Neuron (in vitro differentiated cells): ENCODE measurements around the gene EXOC7.
"Not testable (repeated sequence)": the region's sequence is repeated elsewhere in the genome, so short reads cannot be mapped to it uniquely, and the experiment has no call there.

Experiments
- H2AFZ ChIP-seq: one replicate; pipeline ENCODE4 v1.6.1; 2013; ENCODE audit warnings: low read depth, mild to moderate bottlenecking, inconsistent platforms, low read length, moderate library complexity
- H3K27me3 ChIP-seq: one replicate; pipeline ENCODE4 v1.6.1; 2013; ENCODE audit warnings: low read length; ENCODE audit not compliant: insufficient read depth
- H3K36me3 ChIP-seq: one replicate; pipeline ENCODE4 v1.6.1; 2013; ENCODE audit warnings: low read length; ENCODE audit not compliant: insufficient read depth
- H3K4me1 ChIP-seq: one replicate; pipeline ENCODE4 v1.6.1; 2013; ENCODE audit warnings: low read length; ENCODE audit not compliant: insufficient read depth
- H3K4me3 ChIP-seq: 2 replicates; pipeline ENCODE4 v1.5.1; 2013; ENCODE audit warnings: mild to moderate bottlenecking, low read length, moderate library complexity
- H3K9me3 ChIP-seq: one replicate; pipeline ENCODE4 v1.6.1; 2013; ENCODE audit warnings: low read length

The EXOC7 gene

DNA sequence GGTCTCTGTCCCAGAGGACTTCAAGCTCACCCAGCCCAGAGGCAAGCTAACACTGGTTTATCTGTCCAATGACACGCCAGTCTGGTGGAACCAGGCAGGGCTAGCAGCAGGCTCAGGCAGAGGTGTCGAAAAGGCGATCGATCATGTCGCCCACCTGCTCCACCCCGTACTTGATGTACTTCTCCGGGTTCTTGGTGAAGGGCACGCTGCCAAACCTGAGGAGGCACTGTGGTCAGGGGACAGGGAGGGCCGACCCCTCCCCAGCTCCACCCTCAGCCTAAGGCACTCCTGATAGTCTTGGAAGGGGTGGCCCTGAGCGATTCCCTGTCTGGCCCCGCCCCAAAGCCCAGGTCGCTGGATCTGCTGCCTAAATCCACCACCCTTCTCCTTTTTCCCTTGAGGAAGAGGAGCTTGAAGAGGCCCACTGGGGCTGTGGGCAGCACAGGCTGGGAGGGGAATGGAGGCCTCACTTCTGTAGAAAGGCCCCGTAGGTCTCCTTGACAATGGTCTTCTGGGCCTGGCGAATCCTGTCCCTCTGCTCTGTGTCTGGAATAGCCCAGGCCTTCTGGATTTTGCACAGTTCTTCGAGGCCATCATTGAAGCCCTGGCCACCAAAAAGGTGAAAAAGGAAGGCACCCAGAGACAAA lies 19.9 kb downstream of the EXOC7 start:
- Histone ChIP-seq H3K36me3 (peaks cover 60% of the 10 kb centered on the region), H3K9me3 (no peaks in the 10 kb centered on the region)

DNA sequence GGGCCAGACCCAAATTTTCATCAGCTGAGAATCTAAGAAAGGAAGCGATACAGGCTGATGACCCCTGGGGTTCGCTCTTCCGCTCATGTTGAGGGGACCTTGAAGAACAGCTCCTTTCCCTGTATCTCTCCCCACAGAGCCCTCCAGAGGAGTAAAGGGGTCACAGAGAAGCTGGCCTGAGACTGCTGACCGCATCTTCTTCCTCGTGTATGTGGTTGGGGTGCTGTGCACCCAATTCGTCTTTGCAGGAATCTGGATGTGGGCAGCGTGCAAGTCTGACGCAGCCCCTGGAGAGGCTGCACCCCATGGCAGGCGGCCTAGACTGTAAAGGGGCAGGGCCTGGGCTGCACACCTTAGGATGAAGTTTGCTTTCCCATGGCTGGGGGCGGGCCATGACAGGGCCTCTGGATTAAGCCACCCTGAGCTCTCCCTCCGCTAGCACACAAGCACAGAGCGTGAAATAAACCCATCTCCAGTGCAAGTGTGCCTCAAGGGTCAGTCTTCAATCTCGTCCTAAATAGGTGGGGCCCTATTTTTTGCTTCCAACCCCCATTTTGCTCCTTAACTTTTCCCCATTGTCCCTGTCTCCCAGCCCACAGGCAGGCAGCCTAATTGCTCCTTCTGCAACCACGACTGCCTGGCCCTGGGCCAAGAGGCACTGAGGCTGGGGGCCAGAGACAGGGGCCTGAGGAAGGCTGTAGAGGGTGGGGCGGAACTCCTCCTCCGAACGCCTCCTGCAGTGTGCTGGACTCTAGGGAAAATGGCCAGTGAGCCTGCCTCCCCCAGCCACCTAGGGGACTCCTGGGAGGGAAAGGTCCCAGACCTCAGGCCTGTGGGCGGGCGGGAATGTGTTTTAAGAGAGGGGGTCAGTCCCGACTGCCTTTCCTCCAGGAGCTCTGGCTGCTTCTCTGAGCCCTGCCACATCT lies 21.0 kb downstream of the EXOC7 start:
- Histone ChIP-seq H3K27me3 (no peaks in the 10 kb centered on the region), H3K36me3 (peaks cover 49% of the 10 kb centered on the region), H3K9me3 (no peaks in the 10 kb centered on the region), H3K4me1 (peaks cover 15% of the 10 kb centered on the region), H3K4me3 (no peak overlapping the region), H2AFZ (no peak overlapping the region)

More for the DNA sequence above, 19.9 kb downstream of the EXOC7 start:
- H3K4me3 ChIP-seq, result no peak overlapping the region
- no peaks in the 10 kb centered on the region for H3K27me3 ChIP-seq
- H3K4me1 ChIP-seq, result peaks cover 15% of the 10 kb centered on the region
- no peak overlapping the region for H2AFZ ChIP-seq

DNA sequence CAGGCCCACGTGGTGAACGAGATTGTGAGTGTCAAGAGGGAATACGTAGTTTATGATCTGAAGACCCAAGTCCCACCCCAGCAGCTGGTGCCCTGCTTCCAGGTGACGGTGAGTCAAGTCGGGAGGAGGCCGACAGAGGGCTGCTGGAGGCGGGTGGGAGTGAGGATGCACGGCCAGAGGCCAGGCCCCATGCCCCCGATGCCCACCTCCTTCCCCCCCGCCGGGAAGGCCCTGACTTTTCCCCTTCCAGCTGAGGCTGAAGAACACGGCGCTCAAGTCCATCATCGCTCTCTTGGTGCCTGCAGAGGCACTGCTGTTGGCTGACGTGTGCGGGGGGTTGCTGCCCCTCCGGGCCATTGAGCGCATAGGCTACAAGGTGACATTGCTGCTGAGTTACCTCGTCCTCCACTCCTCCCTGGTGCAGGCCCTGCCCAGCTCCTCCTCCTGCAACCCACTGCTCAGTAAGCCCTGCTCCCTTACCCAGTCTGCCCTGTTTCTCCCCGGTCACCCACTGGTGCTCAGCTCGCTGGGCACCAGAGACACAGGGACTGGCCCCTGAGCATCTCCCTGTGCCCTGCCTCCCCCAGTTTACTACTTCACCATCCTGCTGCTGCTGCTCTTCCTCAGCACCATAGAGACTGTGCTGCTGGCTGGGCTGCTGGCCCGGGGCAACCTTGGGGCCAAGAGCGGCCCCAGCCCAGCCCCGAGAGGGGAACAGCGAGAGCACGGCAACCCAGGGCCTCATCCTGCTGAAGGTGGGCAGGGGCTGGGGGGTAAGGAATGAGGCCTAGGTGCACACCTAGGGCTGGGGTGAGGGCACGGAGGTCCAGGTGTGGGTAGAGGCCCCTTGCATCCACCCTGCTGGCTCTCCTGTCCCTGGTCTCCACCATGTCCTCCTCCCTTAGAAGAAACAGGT lies 22.0 kb downstream of the EXOC7 start:
- Histone ChIP-seq H3K4me3 (no peak overlapping the region), H3K4me1 (peaks cover 21% of the 10 kb centered on the region), H3K36me3 (peaks cover 39% of the 10 kb centered on the region), H2AFZ (no peak overlapping the region), H3K9me3 (no peaks in the 10 kb centered on the region), H3K27me3 (no peaks in the 10 kb centered on the region)

DNA sequence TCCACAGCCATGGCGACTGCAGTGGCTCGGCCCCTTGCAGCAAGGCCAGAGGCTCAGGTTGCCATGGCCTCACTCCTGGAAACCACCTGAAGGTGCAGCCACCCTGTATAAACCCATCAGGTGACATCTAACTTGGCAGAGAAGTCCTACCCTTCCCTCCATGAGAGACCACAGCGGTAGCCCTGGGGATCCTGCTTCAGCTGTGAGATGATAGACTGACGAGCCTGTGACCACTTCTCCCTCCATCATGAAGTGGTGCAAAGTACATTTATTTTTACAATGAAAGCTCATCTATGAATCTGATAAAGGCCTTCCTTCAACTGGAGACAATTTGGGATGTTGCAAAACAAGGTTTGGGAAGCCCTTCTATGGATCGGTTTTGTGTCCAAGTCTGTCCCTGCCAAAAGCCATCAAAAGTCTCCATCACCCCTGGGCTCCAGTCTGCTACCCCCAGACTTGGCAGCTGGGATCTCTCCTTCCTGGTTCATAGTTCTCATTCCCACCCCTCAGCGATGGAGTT lies 22.8 kb downstream of the EXOC7 start:
- Histone ChIP-seq H3K4me3 (no peak overlapping the region), H3K4me1 (peaks cover 21% of the 10 kb centered on the region), H3K36me3 (peaks cover 32% of the 10 kb centered on the region), H3K9me3 (peaks cover under 1% of the 10 kb centered on the region), H2AFZ (no peak overlapping the region), H3K27me3 (peaks cover 5% of the 10 kb centered on the region)

DNA sequence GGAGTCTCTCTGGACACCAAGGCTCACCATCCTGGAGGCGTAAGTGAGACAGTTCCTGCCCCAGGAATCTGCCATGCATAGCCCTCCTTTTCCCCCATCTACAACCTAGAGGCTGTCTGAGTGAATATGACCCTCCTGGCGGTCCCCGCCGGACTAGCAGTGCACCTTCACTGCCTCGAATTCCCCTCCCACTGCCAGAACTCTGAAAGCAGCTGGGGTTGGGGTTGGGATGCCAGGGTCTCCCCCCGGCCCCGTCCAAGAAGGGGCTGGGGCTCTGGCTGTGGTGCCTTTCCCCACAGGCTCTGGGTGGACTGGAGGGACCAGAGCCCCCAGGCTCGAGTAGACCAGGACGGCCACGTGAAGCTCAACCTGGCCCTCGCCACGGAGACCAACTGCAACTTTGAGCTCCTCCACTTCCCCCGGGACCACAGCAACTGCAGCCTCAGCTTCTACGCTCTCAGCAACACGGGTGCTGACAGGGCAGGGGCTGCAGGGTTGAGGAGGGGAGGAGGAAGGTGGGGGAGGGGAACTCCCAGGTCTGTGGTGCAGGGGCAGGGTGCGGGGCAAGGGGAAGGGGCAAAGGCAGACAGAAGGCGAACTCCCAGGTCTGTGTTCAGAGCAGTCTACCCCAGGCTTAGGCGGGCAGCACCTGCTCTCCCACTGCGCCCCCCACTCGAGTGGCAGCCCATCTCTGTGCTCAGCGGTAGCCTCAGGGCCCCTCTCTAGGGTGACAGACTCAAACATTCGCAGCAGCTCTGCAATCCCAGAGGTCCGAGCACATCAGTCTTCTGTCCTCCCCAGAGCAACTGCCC lies 23.4 kb downstream of the EXOC7 start:
- Histone ChIP-seq H3K4me3 (no peak overlapping the region), H3K27me3 (peaks cover 11% of the 10 kb centered on the region), H3K9me3 (peaks cover 2% of the 10 kb centered on the region), H3K4me1 (peaks cover 21% of the 10 kb centered on the region), H3K36me3 (peaks cover 25% of the 10 kb centered on the region), H2AFZ (no peak overlapping the region)

DNA sequence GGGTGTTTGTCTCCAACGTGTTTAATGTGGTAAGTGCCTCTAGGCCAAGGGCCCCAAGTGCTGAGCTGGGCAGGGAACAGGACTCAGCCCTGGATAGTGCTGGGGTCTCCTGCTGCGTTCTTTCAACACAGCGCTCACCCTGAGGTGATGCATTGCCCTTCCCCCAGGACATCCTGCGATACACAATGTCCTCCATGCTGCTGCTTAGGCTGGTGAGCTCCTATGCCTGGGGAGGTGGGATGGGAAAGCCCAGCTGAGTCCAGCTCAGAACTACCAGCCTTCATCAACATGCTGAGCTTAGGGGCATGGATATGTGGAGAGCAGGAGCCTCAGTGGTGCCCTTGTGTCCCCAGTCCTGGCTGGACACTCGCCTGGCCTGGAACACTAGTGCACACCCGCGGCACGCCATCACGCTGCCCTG lies 24.0 kb downstream of the EXOC7 start:
- Histone ChIP-seq H3K4me3 (no peak overlapping the region), H2AFZ (no peak overlapping the region), H3K9me3 (peaks cover 2% of the 10 kb centered on the region), H3K36me3 (peaks cover 19% of the 10 kb centered on the region), H3K4me1 (peaks cover 24% of the 10 kb centered on the region), H3K27me3 (peaks cover 17% of the 10 kb centered on the region)

DNA sequence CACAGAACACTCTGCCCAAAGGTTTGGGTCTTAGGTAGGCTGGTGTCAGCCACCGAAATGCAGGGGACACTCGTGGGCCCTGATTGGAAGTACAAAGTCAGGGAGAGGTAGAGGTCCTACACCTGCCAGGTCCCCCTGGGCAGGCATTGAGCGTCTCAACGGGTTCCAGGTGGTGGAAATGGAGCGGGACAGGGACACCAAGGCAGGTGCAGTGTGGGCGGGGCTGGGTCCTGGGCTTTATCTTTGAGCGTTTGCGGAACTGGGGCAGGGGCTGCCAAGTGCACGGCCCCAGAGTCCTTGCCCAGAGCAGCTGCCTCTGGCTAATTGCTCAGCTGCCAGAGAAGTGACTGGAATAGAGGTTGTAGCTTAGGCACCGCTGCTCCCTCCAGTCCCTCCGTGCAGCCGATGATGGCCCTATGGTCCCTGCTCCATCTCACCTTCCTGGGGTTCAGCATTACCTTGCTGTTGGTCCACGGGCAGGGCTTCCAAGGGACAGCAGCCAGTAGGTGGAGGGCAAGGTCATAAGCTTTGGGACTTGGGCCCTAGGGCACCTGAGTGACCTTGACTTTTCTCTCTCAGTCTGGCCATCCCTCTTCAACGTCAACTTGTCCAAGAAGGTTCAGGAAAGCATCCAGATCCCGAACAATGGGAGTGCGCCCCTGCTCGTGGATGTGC lies 24.6 kb downstream of the EXOC7 start, which contains the start of gene ZACN:
ZACN (plus strand) TSS at position 323 of the 675 bp plus-strand sequence; CDS start at position 406, 83 bp downstream.
- Histone ChIP-seq H3K36me3 (peaks cover 13% of the 10 kb centered on the region), H3K4me1 (peaks cover 24% of the 10 kb centered on the region), H3K9me3 (peaks cover 2% of the 10 kb centered on the region), H3K27me3 (peaks cover 21% of the 10 kb centered on the region), H3K4me3 (no peak within 1 kb of the TSS), H2AFZ (no peak within 1 kb of the TSS)

DNA sequence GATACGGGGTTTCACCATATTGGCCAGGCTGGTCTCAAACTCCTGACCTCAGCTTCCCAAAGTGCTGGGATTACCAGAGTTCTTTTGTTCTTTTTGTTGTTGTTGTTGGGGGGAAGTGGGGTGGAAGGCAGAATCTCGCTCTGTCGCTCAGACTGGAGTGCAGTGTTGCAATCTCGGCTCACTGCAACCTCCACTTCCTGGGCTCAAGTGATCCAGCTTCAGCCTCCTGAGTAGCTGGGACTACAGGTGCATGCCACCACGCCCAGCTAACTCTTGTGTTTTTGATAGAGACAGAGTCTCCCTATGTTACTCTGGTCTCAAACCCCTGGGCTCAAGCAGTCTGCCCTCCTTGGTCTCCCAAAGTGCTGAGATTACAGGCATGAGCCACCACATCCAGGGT lies 25.2 kb downstream of the EXOC7 start:
- H3K36me3 ChIP-seq, H3K4me3 ChIP-seq, H2AFZ ChIP-seq, H3K9me3 ChIP-seq: not testable (repeated sequence)
- H3K27me3 ChIP-seq, result peaks cover 25% of the 10 kb centered on the region
- H3K4me1 ChIP-seq, result peaks cover 24% of the 10 kb centered on the region

DNA sequence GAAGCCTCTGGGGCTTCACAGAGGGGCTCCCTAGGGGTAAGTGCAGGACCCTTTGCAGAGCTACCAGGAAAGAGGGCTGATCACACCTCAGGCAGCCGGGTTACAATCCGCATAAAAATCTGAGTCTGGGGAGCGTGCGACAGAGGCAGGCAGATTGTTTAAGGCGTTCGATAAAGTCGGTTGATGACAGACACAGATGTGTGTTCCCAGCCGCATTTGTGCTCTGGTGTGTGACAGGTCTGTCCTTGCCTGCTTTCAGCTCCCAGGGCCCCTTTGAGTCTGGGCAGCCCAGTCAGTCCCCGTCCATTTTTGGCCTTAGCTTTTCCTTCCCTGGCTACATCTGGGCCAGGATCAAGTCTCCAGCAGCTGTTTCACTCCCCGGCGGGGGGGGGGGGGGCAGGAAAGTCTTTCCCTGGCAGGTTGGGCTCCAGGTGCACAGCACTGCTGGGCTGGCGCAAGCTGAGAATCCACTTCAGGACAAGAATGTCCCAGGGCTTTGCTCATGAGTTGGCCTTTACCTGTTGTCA lies 25.9 kb downstream of the EXOC7 start:
- H3K9me3 ChIP-seq, result peaks cover 2% of the 10 kb centered on the region
- H3K36me3 ChIP-seq, result peaks cover 8% of the 10 kb centered on the region
- H3K4me3 ChIP-seq, result no peak overlapping the region
- H3K27me3 ChIP-seq, result peaks cover 25% of the 10 kb centered on the region
- H3K4me1 ChIP-seq, result peaks cover 29% of the 10 kb centered on the region
- no peak overlapping the region for H2AFZ ChIP-seq

DNA sequence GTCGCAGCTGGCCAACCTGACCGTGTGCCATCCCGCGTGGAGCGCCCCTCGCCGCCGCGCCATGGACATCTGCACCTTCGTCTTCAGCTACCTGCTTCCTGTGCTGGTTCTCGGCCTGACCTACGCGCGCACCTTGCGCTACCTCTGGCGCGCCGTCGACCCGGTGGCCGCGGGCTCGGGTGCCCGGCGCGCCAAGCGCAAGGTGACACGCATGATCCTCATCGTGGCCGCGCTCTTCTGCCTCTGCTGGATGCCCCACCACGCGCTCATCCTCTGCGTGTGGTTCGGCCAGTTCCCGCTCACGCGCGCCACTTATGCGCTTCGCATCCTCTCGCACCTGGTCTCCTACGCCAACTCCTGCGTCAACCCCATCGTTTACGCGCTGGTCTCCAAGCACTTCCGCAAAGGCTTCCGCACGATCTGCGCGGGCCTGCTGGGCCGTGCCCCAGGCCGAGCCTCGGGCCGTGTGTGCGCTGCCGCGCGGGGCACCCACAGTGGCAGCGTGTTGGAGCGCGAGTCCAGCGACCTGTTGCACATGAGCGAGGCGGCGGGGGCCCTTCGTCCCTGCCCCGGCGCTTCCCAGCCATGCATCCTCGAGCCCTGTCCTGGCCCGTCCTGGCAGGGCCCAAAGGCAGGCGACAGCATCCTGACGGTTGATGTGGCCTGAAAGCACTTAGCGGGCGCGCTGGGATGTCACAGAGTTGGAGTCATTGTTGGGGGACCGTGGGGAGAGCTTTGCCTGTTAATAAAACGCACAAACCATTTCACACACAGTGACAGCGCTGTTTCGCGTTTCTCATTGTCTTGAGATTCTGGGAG lies 26.6 kb downstream of the EXOC7 start:
- peaks cover 2% of the 10 kb centered on the region for H3K9me3 ChIP-seq
- peaks cover 25% of the 10 kb centered on the region for H3K27me3 ChIP-seq
- H2AFZ ChIP-seq, result no peak overlapping the region
- H3K4me3 ChIP-seq, result no peak overlapping the region
- H3K4me1 ChIP-seq, result peaks cover 29% of the 10 kb centered on the region
- peaks cover 5% of the 10 kb centered on the region for H3K36me3 ChIP-seq
